ENCODE results near the gene CIT. TPM values are rescaled to one million over a fixed set of nuclear protein-coding genes. Genes with fewer than 3 reads are reported as not detected.
A peak's percentile ranks its signal among the peaks of the same experiment; 100 is the strongest.

The CIT gene
- polyA plus RNA-seq, 3 donors, result 0.03 TPM; not detected in 2

DNA sequence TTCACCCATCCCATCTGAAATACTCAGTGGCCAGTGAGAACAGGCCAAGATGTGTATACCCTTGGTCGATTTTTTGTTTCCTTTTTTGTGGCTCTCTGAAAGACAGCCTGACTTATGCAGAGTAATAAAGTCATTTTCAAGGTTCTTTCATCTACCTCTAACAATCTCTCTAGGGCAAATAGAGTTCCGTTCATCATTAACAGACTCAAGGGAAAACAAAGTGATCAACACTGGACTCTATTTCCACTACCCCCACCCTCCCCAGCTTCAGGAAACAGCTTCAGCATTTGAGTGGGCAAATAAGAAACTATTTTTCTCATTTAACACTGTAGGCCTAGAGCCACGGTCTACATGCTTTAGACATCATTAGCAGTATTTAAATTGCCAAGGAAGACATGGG, 193.3 kb downstream of the CIT start:
- Histone ChIP-seq H3K4me3 (replicated peaks in 1 of 3; ENCODE audit: low read depth in 2 of 3, low read length in 3 of 3) (no peak overlapping the region), H3K9me3 (replicated peaks in 1 of 2; ENCODE audit: control insufficient read depth in 1 of 2, insufficient read depth in 1 of 2, low read length in 2 of 2) (no peaks in the 10 kb centered on the region), H3K4me2 (replicated peaks; ENCODE audit: extremely low read depth, low read length, poor library complexity, severe bottlenecking) (no peak overlapping the region), H2AFZ (ENCODE audit: insufficient read depth, low read depth, low read length, poor library complexity, severe bottlenecking) (no peak overlapping the region), H4K20me1 (ENCODE audit: insufficient read depth, low read length) (no peaks in the 10 kb centered on the region), H3K79me2 (ENCODE audit: insufficient read depth, low read length) (no peaks in the 10 kb centered on the region), H3K36me3 (replicated peaks in 1 of 2; ENCODE audit: control insufficient read depth in 1 of 2, insufficient read depth in 2 of 2, low read length in 2 of 2) (peaks cover 30 to 86% of the 10 kb centered on the region in 2 donors), H3K27ac (ENCODE audit: low read depth in 1 of 2, low read length in 2 of 2) (peak overlapping the region in 1 of 2 donors; percentile 88), H3K4me1 (ENCODE audit: control insufficient read depth in 1 of 2, insufficient read depth in 2 of 2, low read length in 2 of 2) (peaks cover 15 to 20% of the 10 kb centered on the region in 2 donors), H3K27me3 (ENCODE audit: control insufficient read depth in 2 of 2, insufficient read depth in 2 of 2, low read length in 2 of 2) (no peaks in the 10 kb centered on the region), H3K9ac (ENCODE audit: insufficient read depth, low read length, poor library complexity, severe bottlenecking) (no peak overlapping the region)
- DNase-seq, result no peak
- no peaks in the 10 kb centered on the region for H3K27me3 Mint-ChIP-seq (ENCODE audit: low read depth in 3 of 3)
- no peaks in the 10 kb centered on the region for H3K9me3 Mint-ChIP-seq
- no peak for TF ChIP-seq CTCF (IDR thresholded peaks at IDR 0.05)
- no peak overlapping the region for H3K4me3 Mint-ChIP-seq
- H3K36me3 Mint-ChIP-seq, result peaks cover 47 to 69% of the 10 kb centered on the region in 2 donors
- intact Hi-C loops (cut with micrococcal nuclease), result no loop called here
- H3K4me1 Mint-ChIP-seq, result peaks cover 15% of the 10 kb centered on the region
- WGBS (ENCODE audit: insufficient coverage), result 90% methylated on average over 2 of the region's 3 CpGs
- peak overlapping the region in 2 of 7 donors; percentile 46 to 59 for H3K27ac Mint-ChIP-seq

DNA sequence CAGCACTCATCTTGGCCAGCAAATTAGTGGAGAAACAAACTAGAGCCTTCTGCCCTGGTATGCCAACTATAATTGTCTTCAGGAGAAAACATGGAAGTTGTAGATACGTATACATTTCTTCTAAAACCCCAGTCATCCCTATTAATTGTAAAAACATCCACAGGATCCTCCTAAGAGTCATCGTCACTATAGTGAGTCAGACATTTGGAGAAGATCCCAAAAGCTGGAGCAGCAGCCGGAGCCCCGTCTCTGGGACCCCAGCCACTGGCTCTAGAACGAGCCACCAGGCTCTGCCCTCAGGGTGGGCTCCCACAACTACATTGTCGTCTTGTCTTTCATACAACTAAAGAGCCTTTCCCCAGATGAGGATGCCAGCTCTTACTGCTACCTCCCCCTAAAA, 193.7 kb downstream of the CIT start:
- no peak for DNase-seq
- intact Hi-C loops (cut with micrococcal nuclease), result no loop called here
- TF ChIP-seq CTCF (IDR thresholded peaks at IDR 0.05), result no peak
- Mint-ChIP-seq H3K4me3 (no peak overlapping the region), H3K9me3 (no peaks in the 10 kb centered on the region), H3K27ac (peak overlapping the region in 2 of 7 donors; percentile 46 to 59), H3K4me1 (peaks cover 15% of the 10 kb centered on the region), H3K27me3 (ENCODE audit: low read depth in 3 of 3) (no peaks in the 10 kb centered on the region), H3K36me3 (peaks cover 50 to 69% of the 10 kb centered on the region in 2 donors)
- H4K20me1 ChIP-seq (ENCODE audit: insufficient read depth, low read length), result no peaks in the 10 kb centered on the region
- no peak overlapping the region for H3K9ac ChIP-seq (ENCODE audit: insufficient read depth, low read length, poor library complexity, severe bottlenecking)
- WGBS (ENCODE audit: insufficient coverage), result 97% methylated on average over 5 of the region's 6 CpGs
- no peaks in the 10 kb centered on the region for H3K27me3 ChIP-seq (ENCODE audit: control insufficient read depth in 2 of 2, insufficient read depth in 2 of 2, low read length in 2 of 2)
- no peak overlapping the region for H3K4me3 ChIP-seq (replicated peaks in 1 of 3; ENCODE audit: low read depth in 2 of 3, low read length in 3 of 3)
- peaks cover 15 to 20% of the 10 kb centered on the region in 2 donors for H3K4me1 ChIP-seq (ENCODE audit: control insufficient read depth in 1 of 2, insufficient read depth in 2 of 2, low read length in 2 of 2)
- peaks cover 34 to 86% of the 10 kb centered on the region in 2 donors for H3K36me3 ChIP-seq (replicated peaks in 1 of 2; ENCODE audit: control insufficient read depth in 1 of 2, insufficient read depth in 2 of 2, low read length in 2 of 2)
- peak overlapping the region in 1 of 2 donors; percentile 88 for H3K27ac ChIP-seq (ENCODE audit: low read depth in 1 of 2, low read length in 2 of 2)
- H3K79me2 ChIP-seq (ENCODE audit: insufficient read depth, low read length), result no peaks in the 10 kb centered on the region
- H3K9me3 ChIP-seq (replicated peaks in 1 of 2; ENCODE audit: control insufficient read depth in 1 of 2, insufficient read depth in 1 of 2, low read length in 2 of 2), result no peaks in the 10 kb centered on the region
- H3K4me2 ChIP-seq (replicated peaks; ENCODE audit: extremely low read depth, low read length, poor library complexity, severe bottlenecking), result no peak overlapping the region
- H2AFZ ChIP-seq (ENCODE audit: insufficient read depth, low read depth, low read length, poor library complexity, severe bottlenecking), result peak overlapping the region; percentile 55
